H1 (cell line): Measurements from ENCODE around the gene PRLH. TPM values are rescaled to one million over a fixed set of nuclear protein-coding genes. Genes with fewer than 3 reads are reported as not detected.

ENCODE experiments used
- BACH1 ChIP-seq: IDR thresholded peaks from 2 replicates; pipeline ENCODE4 v1.6.1; 2012; ENCODE audit warnings: low read length, improper control_type of control experiment
- CHD7 ChIP-seq: fragments of 300-600 bp; sonication (generic); IDR thresholded peaks from 2 replicates; pipeline ENCODE4 v1.7.1; 2012; ENCODE audit warnings: low read length, moderate library complexity, mild to moderate bottlenecking, inconsistent platforms; ENCODE audit not compliant: insufficient replicate concordance
- HDAC2 ChIP-seq, 2 experiments: fragments of 300-600 bp in 1 of 2; sonication (generic) in 1 of 2; IDR thresholded peaks; 2 replicates each; pipeline ENCODE4 v1.6.1; 2011 to 2012; ENCODE audit warnings: low read depth in 2 of 2, low read length in 2 of 2, mild to moderate bottlenecking in 2 of 2, moderate library complexity in 2 of 2, borderline replicate concordance in 1 of 2, inconsistent platforms in 1 of 2
- MAX ChIP-seq: IDR thresholded peaks from 2 replicates; pipeline ENCODE4 v1.6.1; 2012; ENCODE audit warnings: inconsistent platforms
- RBBP5 ChIP-seq: IDR thresholded peaks from 2 replicates; pipeline ENCODE4 v1.7.1; 2012; ENCODE audit warnings: low read depth, mild to moderate bottlenecking, inconsistent platforms, low read length, moderate library complexity, borderline replicate concordance
- RNF2 ChIP-seq: fragments of 200-900, 300-1000 bp; sonication (generic); IDR thresholded peaks from 2 replicates; pipeline ENCODE4 v1.7.1; 2016; ENCODE audit warnings: borderline replicate concordance, low read depth, mild to moderate bottlenecking, antibody characterized with exemption, low read length; ENCODE audit not compliant: poor library complexity, severe bottlenecking; ENCODE audit errors: missing control alignments
- SAP30 ChIP-seq: fragments of 300-600 bp; sonication (generic); IDR thresholded peaks from 2 replicates; pipeline ENCODE4 v1.7.1; 2012; ENCODE audit warnings: low read length, moderate library complexity, mild to moderate bottlenecking, inconsistent platforms; ENCODE audit not compliant: insufficient read depth, insufficient replicate concordance
- SIRT6 ChIP-seq: IDR thresholded peaks from one replicate; pipeline ENCODE4 v1.7.1; 2012; ENCODE audit warnings: low read length, inconsistent platforms
- SP4 ChIP-seq: IDR thresholded peaks from 2 replicates; pipeline ENCODE4 v1.6.1; 2012; ENCODE audit warnings: low read length, inconsistent platforms
- polyA plus RNA-seq, 7 experiments: library from polyadenylated mRNA; depleted of rRNA in 3 of 7; stranded (reverse) in 5 of 7; unstranded in 2 of 7; fragments of >200 nt in 5 of 7; fragments of 200-250 nt in 2 of 7; gene quantifications; 1 replicate in 5 of 7; 2 replicates in 1 of 7; 4 replicates in 1 of 7; pipeline versions ENCODE4 v1.2.1 to v1.2.3, GENCODE V29; 2011 to 2013; ENCODE audit warnings: missing spikeins in 2 of 7, mixed read lengths in 2 of 7
- total RNA-seq: library from RNA; stranded (reverse); fragmentation: NEBNext Ultra II Directional; extraction: Animal tissue kit (Norgen Biotek cat#: 25700); gene quantifications from 2 replicates; pipeline ENCODE4 v1.2.1, GENCODE V29; 2021

Gene PRLH
- total and polyA plus RNA-seq, 2 of the 8 experiments (the other 6 are each of a cell fraction or from before 2014, with no cell fraction given) = not detected

- TF ChIP-seq CHD7 (no peak), SAP30 (no peak), MAX (no peak), RNF2 (no peak), BACH1 (no peak), RBBP5 (no peak), SIRT6 (no peak), HDAC2 (IDR thresholded peaks at IDR 0.05; ENCODE audit: borderline replicate concordance in 1 of 2, low read depth in 2 of 2, low read length in 2 of 2) (no peak), SP4 (no peak)
Observed at GRCh38 chr2:237588044-237588696, 21.8 kb downstream of the PRLH start (continued).
